Measurements from ENCODE around the gene SPATA9.

DNA sequence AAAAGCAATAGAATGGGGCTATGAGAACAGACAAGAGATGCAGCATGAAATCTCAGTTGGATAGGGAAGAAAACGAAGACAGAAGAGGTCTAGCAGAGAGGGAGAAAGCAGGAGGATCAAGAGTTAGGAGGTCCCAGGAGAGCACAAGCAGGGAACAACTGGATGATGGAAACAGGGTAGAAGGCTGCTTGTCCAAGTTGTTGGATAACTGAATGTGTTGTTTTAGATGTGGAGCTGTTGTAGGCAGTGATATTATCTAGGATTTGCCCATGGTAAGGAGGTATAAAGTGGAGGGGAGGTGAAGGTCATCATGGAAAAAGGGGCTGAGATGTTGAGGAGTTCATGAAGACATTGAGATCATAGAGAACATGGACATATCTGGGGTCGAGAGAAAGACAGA is 35.9 kb upstream of the SPATA9 start:
- TF ChIP-seq CTCF (conservative IDR thresholded peaks at IDR 0.05 in 1 of 2, IDR thresholded peaks at IDR 0.05 in 1 of 2; ENCODE audit: extremely low read depth in 1 of 2, insufficient read depth in 1 of 2, low read depth in 1 of 2, low read length in 2 of 2) (no peak), EZH2 (IDR thresholded peaks at IDR 0.05; ENCODE audit: borderline replicate concordance, low read length) (no peak)

All from mammary epithelial cell (primary cell).